ENCODE data around the gene LSMEM2.

DNA sequence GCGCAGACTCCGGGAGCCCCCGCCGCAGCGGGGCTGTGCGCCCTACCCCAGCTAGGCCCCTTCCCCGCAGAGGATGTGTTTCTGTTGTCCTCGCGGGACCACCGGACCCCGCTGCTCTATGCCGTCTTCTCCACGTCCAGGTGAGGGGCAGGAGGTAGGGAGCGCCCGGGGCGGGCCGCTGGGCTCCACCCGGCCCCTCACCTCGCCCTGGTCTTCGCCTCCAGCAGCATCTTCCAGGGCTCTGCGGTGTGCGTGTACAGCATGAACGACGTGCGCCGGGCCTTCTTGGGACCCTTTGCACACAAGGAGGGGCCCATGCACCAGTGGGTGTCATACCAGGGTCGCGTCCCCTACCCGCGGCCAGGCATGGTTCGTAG, 5.2 kb upstream of the LSMEM2 start:
- TF ChIP-seq EZH2 (IDR thresholded peaks at IDR 0.05) (no peak), POLR2AphosphoS5 (IDR thresholded peaks at IDR 0.05; ENCODE audit: borderline replicate concordance, low read depth, low read length) (no peak), FOXP2 (optimal IDR thresholded peaks at IDR 0.05; ENCODE audit: control extremely low read depth, extremely low read length, insufficient read depth) (no peak)

Data from SK-N-MC (cell line).